GM04504 (cell line): ENCODE data around the gene NKX2-2.

Source experiments
- DNase-seq: peaks from one replicate; pipeline ENCODE4 v3.0.0-alpha.2; 2012; ENCODE audit warnings: low read depth

The NKX2-2 gene

DNA sequence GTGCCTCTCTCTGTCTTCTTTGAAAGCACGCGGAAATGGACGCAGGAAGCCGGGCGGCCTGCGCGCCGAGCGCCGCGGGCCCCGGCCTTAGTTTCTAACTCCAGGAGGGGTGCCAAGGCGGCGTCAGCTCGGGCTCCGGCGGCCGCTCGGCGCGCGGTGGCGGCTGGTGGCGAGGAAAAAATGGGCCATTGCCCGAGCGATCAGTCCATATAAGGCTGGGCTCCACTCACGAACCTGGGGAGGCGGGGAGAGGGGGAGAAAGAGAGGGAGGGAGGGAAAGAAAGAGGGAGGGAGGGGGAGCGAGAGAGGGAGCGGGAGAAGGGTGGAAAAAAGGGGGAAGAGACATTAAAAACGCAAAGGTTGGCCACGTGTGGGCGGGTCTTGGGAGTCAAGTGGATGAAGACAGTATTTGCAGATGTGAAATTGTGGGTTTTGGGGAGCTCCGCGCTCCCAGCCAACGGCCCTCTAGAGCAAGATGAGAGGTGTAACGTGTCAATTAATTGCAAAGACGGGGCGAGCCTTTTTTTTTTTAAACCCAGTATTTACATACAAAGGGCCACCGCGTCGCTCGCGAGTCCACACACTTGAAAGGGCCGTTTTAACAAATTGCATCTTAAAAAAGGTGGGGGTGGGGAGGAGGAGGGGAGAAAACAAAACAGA, at the start of gene NKX2-2:
TSS of gene NKX2-2 (minus strand) at position 184 of the 660 bp plus-strand sequence. CDS start 395 bp downstream, outside the sequence.
- no peak for DNase-seq

DNA sequence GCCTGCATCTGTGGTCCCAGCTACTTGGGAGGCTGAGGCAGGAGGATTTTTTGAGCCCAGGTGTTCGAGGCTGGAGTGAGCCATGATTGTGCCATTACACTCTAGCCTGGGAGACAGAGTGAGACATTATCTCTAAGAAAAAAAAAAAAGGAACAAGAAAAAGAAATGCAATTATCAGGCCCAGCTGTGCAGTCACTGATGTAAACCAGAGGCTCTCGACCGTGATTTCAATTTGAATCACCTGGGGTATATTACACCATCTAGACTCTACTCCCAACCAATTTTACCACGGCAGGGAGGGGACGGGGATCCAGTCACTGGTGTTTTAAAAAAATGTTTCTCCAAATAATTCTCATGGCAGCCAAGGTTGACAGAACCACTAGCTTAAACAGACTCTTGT, 48.8 kb upstream of the NKX2-2 start:
- DNase-seq: no peak

DNA sequence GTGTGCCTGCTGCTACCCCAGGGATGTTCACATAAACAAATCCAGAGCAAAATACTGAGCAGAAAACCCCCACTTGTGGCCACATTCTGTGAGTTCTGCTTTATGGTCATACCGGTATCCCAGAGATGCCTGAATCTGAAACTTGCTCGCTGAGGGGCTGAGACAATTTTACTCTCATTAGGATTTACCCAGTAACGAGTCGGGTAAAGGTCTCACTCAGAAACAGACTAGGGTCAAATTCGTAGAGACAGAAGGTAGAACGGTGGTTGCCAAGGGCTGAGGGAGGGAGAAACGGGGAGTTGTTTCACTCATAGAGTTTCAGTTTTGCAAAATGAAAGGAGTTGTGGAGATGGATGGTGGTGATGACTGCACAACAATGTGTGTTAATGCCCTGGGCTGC, 45.4 kb upstream of the NKX2-2 start:
- DNase-seq: no peak

DNA sequence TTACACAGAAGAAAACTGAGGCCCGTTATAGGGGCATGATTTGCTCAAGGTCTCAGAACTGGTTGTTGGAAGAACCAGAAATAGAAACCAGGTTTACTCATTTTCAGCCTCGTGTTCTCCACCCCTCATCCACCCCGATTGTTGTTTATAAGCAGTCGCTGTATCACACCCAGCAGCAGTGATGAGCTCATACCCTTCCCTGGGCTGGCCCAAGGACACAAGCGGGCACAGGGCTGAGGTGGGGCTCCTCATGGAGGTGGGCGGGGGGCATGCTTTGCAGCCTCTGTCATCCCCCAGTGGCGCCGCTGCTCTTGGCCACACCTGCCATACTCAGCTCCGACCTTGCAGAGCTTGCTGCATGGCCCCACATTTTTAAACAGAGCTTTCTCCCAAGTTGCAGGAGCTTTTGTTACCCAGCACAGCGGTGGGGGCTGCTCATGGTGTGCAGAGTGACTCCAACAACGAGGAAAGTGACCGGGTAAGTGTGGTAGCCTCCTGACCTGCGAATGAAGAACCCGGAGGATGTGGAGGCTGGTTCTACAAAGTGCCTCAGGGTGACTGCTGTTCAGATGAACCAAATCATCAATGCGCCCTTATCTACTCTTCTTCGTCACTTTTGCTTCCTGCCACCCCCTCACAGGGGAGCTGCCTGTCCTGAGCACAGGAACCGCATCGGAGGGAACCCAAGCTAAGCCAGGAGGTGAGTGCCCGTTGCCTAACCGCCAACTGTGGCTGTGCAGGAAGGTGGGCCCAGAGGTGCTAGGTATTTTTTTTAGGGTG, 43.6 kb upstream of the NKX2-2 start:
- no peak for DNase-seq

DNA sequence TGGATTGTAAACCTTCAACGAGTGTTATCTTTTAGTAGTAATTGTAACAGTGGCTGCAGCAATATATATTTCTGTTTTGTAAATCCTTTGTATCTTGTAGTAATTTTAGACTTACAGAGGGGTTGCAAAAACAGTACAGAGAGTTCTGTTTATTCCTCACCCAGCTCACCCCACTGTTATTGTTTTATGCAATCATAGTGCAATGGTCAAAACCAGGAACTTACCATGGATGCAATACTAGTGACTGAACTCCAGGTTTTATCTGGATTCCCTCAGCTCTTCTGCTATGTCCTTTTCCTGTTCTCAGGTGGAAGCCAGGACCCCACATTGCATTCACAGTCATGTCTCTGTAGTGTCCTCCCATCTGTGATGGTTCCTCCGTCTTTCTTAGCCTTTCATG, 42.5 kb upstream of the NKX2-2 start:
- no peak for DNase-seq

DNA sequence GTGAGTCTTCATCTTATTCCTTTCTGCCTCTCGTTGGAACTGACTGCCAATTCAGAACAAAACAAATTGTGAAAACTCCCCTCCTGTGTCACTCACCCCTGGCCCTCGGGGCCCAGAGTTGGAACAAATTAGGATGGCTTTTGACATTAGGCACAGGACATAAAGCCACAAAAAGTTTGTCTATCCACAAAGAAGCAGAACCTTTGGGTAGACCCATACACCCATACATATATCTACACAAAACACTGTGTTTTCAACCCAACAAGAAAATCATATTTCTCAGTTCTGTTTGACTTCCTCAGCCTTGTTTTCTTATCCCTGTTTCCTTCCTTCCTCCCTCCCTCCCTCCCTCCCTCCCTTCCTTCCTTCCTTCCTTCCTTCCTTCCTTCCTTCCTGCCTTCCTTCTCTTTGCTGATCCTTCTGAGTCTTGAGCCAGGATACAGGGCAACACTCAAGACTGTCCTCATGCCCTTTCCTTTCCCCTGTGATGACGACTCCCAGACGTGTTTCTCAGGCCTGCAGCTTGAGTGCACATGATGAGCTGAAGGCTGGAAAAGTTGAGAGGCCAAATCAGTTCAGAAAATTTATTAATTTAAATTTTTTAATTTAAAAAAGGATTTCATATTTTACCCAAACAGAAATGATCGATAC, 41.7 kb upstream of the NKX2-2 start:
- no peak for DNase-seq

DNA sequence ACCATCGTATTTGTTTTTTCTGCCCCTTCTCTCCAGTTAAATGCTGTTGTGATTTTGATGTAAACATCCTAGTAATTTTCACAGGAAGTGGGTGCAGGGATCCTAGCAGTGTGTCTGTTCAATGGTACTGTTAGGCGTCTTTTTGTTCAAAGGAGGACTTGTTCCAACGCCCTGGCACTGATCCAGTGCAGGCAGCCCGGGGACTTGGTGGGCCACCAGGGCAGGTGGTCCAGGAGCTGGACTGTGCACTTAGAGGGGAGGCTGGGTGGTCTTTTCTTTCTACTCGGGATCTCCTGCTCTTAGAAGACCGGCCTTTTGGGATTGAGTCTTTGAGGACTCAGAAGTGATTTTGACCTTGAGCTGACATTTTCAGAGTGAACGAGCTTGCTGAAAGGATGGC, 41.1 kb upstream of the NKX2-2 start:
- DNase-seq: no peak

DNA sequence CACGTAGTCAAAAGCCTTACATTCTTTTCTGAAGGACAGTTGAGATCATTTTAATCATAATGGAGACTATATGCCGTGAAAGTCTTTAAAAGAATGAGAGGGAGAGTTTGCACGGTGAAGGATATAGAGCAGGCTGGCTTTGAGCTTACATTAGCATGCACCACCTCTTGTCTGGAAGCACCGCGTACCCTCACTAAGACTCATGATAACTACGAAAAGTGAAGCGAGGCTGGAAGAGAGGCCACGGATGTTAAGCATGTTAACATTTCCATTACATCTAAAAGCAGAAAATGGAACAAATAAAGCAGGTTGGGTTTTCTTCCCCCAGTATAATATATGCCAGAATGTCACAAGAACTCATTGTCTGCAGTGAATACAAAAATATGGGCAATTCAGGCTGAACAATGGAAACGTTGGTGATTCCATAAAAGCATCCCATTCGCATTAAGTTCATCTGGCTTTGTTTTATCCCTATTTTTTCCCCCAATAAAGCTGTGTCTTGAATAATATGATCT, 40.6 kb upstream of the NKX2-2 start:
- no peak for DNase-seq

DNA sequence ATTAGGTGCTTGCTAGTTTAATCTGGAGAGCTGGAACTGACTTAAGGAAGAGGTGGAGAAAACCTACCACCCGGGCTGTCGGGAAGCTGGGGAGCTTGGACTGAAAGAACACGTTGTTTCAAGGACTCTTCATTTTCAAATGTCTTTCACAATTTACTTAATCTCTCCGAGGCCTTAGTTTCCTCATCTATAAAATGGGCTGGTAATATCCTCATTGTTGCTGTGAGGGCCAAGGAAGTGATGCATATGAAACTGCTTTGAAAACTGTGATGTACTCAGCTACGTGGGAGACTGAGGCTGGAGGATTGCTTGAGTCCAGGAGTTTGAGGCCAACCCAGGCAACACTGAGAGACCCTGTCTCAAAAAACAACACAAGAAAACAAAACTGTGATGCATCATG, 36.7 kb upstream of the NKX2-2 start:
- no peak for DNase-seq

DNA sequence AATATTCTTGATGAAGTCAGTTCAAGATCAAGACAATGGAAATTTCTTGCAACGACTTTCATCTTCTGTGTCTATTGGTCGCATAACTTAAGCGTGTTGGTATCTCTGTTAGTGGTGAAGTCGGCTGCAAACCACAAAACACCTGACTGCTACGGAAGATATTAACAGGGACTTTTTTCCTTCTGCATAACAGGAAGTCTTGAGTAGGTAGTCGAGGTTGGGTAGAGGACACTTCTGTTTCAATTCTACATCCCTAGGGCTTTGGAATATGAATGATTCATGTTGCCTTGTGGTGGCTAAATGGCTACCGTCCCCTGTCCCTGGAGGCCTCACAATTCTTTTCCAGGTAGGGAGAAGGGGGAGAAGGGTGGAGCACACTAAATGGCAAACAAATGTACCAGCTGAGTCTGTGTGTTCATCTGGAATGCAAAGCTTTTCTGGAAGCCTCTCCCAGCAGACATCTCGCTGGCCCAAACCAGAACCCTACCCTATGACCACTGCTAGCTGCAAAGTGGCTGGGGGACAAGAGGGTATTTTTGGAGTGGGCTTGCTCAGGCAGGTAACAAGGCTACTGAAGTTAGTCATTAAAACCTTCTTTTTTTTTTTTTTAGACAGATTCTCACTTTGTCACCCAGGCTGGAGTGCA, 34.6 kb upstream of the NKX2-2 start:
- DNase-seq: no peak

DNA sequence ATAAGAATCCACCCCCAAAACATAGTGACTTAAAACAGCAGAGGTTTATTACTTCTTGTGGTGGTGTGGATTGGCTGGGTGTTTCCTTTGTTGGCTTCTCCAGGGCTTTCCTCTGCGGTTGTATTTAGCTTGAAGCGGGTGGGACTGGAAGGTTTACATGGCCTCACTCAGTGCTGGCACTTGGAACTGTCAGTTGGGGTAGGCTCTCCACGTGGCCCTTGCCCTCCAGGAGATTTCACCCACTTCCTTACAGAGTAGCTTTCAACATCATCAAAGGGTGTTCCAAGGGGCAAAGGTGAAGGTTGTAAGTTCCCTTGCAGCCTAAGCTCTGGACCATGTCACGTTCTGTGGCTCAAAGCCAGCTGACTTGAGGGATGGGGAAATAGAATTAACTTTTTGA, 32.5 kb upstream of the NKX2-2 start:
- DNase-seq: no peak

DNA sequence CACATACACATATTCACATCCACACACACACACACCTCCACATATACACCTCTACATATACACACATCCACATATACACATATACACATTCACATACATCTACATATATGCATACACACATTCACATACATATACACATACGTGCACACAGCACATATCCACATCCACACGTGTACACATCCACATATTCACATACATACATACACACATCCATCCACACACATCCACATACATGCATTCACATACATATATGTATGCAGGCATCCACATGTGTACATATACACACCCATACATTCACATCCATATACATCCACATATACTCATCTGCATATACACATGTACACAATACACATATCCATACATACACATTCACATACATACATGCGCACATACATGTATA, 25.6 kb upstream of the NKX2-2 start:
- no peak for DNase-seq

DNA sequence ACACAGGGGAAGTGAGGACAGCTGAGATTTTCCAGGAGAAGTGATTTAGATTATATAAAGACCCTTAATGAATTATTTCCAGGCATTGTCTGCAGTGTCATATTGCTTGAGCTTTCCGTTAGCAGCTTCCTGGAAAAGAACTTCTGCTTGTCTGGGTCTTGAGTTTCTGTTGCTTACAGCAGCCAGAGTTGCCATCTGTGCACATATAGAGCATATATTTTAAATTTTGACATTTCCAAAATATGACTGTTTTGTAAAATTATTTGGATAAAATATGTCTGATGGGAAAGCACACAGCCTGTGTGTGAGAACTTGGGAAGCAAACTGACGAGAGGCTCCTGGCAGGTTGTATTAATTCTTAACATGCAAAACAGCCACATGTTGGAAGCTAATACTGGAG, 21.0 kb upstream of the NKX2-2 start:
- no peak for DNase-seq

DNA sequence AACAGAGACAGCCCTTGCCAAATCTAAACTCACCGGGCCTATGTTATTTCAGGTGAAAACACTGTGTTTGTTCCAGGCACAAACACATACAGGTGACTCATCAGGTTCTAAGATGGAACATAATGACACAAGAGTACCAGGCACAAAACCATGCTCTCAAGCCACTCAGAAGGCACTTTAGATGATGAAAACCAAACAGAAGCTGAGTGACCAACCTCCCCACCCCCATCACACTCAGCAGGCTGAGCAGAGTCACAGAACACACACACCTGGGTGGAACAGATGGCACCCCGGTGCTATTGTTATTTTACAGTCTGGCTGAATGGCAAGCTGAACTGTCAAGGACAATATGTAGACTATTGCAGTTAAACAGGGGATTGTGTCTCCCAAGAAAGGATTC, 20.6 kb upstream of the NKX2-2 start:
- DNase-seq: no peak

DNA sequence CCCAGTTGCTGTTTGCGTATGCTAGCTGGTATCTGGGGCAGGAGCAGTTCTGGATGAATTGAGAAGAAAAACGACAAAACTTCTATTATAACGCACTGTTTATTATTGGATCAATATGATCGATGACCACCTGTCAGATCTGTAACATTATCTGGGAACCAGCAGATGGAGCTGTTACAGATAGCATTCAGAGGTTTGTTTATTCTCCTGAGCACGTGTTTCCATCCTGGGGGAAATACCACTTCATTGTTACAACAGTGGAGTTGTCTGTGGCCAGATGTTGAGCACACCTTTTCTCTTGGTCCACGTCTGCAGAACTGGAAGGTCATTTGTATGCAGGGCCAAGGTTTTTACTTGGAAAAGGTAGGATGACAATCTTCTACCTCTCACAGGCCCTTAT, 16.0 kb upstream of the NKX2-2 start:
- DNase-seq: no peak

DNA sequence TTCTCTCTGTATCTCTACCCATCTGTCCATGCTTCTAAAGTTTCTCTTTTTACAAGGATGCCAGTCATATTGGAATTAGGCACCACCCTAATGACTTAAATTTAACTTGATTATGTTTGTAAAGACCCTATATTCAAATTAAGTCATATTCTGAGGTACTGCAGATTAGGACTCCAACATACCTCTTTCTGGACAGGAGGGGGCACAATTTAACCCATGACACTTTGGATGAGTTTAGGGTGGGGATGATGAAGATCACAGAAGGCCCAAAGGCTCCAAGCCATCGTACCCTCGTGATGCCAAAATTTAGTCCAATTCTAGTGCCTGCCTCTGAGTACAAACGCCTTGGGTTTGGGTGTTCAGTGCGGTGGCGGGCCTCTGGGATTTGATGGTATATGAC, 15.0 kb upstream of the NKX2-2 start:
- no peak for DNase-seq

DNA sequence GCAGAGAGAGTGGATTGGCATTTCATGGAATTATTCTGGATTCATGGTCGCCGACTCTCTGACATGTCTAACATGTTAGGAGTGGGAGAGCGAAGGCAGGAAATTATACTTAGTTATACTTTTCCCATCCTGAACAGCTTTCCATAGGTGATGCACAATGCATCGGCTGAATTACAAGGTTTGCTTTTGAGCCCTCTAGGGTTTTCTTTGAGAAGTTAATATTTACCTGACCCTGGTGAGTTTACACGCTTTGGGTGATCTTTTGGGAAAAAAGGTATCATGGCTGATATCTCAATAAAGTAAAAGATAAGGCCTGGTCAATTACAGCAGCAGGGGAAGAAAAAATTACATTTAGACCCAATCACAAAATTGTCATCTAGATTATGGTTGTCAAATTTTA, 14.0 kb upstream of the NKX2-2 start:
- DNase-seq: no peak

DNA sequence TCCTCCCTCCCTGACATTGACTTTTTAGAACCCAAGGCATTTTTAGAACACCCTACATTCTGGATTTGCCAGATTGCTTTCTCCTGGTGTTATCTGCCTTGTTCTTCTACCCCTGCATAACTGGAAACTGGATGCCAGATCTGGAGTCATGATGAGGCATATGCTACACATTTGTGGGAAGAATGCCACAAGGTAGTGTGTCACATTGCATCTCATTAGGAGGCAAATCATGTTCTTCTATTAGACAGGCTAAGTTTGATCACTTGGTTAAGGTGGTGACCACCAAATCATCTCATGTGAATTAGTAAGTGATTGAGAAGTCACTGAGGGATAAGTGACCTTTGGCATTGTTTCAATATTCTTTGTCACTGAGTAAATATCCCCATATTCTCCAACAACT, 12.9 kb upstream of the NKX2-2 start:
- DNase-seq: no peak

DNA sequence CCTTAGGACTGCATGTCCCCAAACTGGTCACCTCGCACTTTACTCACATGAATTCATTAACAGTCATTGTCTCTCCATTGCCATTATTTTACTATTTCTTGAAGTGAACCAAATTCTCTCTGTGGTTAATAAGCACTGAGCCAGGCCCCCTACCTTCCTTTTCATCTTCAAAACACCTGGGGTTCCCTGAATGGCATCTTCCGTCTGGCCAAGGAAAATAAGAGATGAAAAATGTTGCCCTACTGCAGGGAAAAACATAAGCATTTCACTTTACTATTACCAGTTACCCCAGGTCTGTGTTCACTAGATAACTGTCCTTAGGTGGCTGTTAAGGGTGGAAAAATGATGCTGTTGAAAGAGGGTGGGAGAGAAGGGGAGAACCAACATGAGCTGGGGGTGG, 10.0 kb upstream of the NKX2-2 start:
- DNase-seq: no peak

DNA sequence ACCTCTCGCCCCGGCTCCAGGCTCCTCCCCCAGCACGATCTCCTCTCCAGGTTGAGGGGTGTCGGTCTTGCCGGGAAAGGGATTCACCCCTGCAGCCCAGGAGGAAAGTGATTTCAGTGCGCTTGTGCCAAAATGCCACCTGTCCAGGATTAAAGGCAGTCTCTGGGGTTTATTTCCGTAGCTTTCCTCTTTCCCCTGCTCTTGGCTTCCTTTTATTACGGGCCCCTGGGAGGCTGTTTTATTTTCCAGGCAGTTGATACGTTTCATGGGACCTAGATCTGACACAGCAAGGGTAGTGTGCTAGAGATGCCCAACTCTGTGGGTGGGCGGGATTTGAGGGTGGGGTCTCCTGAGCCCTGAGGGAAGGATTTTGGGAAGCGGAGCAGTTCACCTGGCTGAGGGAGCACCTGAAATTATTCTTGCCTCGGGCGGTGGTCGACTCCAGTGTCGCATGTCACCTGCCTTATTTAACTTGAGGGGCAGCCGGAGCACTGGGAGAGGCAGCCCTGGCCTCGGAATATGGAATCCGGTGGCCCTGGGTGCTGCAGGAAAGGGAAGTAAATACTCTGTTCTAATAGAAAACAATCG, 9.5 kb upstream of the NKX2-2 start:
- DNase-seq: no peak

DNA sequence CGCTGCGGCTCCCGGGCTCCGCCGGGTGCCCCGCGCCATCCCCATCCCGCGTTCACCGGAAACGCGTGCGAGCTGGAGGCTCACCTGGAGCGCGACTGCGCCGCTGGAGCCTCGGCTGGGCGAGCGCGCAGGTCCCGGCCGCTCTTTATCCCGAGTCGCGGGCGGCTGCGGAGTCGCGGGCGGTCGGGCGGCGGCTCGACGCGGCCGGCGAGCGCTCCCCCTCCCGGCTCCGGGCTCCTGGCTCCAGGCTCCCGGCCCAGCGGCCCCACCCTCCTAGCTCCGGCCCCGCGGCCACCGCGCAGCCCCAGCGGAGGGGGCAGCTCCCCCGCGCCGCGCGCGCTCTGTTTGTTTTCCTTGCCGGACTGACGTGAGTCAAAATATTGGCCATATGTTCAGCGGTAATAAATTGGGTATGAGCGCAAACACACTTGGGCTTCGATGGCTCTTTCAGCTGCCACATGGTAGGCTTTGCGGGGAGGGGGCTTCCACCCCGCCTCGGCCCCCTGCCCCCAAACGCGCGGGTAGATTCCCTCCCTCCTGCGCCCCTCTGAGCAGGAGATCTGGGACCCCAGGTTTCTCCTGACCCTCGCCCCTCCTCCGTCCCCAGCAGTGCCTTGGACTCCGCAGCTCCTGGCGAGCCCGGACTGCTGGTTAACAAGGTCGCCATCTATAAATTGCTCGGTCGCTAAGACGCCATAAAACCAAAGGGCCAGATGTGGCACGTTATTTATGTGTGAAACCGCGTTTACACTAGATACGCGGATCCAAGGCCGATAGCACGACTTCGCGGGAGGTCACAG, 8.8 kb upstream of the NKX2-2 start:
- no peak for DNase-seq
